ENCODE results near the gene ABL2.

DNA sequence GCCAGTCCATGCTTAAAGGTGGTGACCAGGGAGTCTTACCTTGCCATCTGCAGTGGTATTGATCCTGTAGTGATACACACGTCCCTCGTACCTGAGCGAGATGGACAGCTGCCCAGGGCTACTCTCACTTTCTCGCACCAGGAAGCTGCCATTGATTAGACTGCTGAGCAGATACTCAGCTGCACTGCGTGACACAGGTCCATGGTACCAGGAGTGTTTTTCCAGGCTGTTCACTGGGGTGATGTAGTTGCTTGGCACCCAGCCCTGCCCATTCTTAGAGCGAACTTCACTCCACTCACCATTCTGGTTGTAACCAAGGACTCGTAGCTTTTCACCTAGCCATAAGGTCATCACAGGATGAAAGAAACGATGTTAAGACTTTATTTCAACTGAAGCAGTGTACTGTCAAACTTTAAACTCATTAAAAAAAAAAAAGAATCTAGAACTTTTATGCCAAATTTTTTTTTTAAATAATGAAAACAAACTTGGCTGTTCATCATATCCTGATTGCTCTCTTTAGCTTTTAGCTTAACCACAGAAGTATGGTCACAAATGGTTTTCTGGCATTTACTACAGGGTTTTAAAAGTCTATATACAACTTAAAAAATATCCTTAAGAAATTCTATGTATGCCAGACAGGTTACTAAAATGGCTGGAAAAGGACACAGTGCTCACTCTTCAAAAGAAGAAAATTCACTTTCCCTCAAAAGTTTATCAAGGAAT, 103.0 kb downstream of the ABL2 start:
- TF ChIP-seq CTCF (IDR thresholded peaks at IDR 0.05) (no peak), SIN3A (IDR thresholded peaks at IDR 0.05; ENCODE audit: borderline replicate concordance, insufficient read depth, low read depth, low read length) (no peak), POLR2AphosphoS5 (IDR thresholded peaks at IDR 0.05; ENCODE audit: low read depth, low read length) (no peak), TCF7L2 (IDR thresholded peaks at IDR 0.05; ENCODE audit: low read depth, low read length) (no peak), REST (IDR thresholded peaks at IDR 0.05; ENCODE audit: insufficient read depth in 1 of 2, low read depth in 2 of 2, low read length in 1 of 2) (no peak)

Data from Panc1 (cell line).